ENCODE measurements around the gene CERKL.

CERKL gene

DNA sequence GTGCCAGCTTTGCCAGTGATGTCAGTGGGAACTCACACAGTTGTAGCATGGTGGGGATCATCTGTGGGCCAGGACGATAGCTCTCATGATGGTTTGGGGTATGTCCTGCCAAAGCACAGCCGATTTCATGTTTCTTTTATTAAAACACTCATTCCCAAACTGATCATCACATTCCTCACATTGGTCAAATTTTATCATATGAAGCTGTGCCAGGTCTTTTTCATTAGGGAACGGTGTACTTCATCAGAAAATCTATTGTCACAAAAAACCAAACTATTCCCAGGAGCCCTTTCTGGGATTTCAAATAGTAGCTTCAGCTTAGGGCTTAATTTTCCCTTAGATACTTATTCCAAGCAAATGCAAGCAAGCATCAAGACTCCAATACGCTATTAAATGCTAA lies 157.7 kb downstream of the CERKL start:
- DNase-seq: no peak
